NB4 (cell line): ENCODE measurements around the gene CHD9NB.

ENCODE experiments used
- POLR2A ChIP-seq: IDR thresholded peaks from 2 replicates; pipeline ENCODE4 v1.6.1; 2011; ENCODE audit warnings: mild to moderate bottlenecking; ENCODE audit not compliant: insufficient read length; ENCODE audit errors: extremely low read depth
- TF ChIP-seq, protein P1 (sequence below): IDR thresholded peaks from one replicate; pipeline ENCODE4 v1.5.1; 2012; ENCODE audit warnings: low read depth, low read length
- TF ChIP-seq, protein P2 (sequence below): IDR thresholded peaks from 2 replicates; pipeline ENCODE4 v1.6.1; 2011; ENCODE audit warnings: low read depth, low read length

DNA sequence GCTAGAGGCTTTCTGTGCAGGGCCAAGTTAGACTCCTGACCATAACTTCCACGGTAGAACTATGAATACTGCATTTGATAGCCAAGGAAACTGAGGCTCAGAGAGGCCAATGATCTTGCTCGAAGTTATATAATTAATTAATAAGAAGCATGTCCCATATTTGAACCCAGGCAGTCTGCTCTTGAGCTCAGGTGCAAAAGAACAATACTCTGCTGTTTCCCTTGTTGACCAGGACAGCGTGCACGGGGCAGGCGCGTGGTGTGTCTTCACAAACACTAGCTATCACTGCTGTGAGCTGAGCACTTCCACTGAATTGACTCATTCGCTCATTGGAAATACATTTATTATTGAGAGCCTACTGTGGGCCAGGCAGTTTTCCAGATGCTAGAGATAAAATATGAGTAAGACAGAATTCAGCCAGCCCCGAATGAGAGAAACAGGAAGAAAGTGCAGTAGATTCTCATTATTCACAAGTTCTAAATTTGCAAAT lies 3.7 kb upstream of the CHD9NB start:
- TF ChIP-seq, protein P1, sequence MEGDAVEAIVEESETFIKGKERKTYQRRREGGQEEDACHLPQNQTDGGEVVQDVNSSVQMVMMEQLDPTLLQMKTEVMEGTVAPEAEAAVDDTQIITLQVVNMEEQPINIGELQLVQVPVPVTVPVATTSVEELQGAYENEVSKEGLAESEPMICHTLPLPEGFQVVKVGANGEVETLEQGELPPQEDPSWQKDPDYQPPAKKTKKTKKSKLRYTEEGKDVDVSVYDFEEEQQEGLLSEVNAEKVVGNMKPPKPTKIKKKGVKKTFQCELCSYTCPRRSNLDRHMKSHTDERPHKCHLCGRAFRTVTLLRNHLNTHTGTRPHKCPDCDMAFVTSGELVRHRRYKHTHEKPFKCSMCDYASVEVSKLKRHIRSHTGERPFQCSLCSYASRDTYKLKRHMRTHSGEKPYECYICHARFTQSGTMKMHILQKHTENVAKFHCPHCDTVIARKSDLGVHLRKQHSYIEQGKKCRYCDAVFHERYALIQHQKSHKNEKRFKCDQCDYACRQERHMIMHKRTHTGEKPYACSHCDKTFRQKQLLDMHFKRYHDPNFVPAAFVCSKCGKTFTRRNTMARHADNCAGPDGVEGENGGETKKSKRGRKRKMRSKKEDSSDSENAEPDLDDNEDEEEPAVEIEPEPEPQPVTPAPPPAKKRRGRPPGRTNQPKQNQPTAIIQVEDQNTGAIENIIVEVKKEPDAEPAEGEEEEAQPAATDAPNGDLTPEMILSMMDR, result no peak
- no peak for TF ChIP-seq POLR2A
- TF ChIP-seq, protein P2, sequence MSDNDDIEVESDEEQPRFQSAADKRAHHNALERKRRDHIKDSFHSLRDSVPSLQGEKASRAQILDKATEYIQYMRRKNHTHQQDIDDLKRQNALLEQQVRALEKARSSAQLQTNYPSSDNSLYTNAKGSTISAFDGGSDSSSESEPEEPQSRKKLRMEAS, result no peak
